ENCODE measurements around the gene TTC39A. TPM values are rescaled to one million over a fixed set of nuclear protein-coding genes. Genes with fewer than 3 reads are reported as not detected.

The TTC39A gene
- total RNA-seq, 1 donor from 2014 or later, result 2.1 TPM

DNA sequence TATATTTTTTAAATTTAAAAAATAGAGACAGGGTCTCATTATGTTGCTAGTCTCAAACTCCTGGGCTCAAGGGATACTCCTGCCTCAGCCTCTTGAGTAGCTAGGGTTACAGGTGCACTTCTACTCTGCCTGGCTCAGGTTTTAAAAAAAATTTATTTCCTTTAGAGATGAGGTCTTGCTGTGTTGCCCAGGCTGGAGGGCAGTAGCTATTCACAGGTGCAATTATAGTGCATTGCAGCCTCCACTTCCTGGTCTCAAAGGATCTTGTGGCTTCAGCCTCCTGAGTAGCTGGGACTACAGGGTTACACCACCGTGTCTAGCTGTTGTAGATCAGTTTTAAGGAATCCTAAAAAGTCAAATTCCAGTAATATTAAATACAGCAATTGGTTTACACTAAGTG lies 89.2 kb downstream of the TTC39A start:
- H3K4me1 ChIP-seq (ENCODE audit: control insufficient read depth in 3 of 3, insufficient read depth in 3 of 3, low read length in 3 of 3), result peaks cover 34 to 45% (median 43%) of the 10 kb centered on the region in 3 donors
- no peaks in the 10 kb centered on the region for H3K27me3 ChIP-seq (ENCODE audit: control insufficient read depth in 3 of 3, insufficient read depth in 3 of 3, low read length in 3 of 3)
- no peak overlapping the region for H3K27ac ChIP-seq (ENCODE audit: low read depth, low read length)
- no peak overlapping the region for H3K4me3 ChIP-seq (ENCODE audit: low read length in 3 of 3)
- no peak overlapping the region for H3K9ac ChIP-seq (ENCODE audit: low read depth in 1 of 3, low read length in 3 of 3)
- H3K9me3 ChIP-seq (ENCODE audit: control insufficient read depth in 3 of 3, low read length in 3 of 3), result no peaks in the 10 kb centered on the region
- H3K36me3 ChIP-seq (ENCODE audit: control insufficient read depth in 3 of 3, insufficient read depth in 3 of 3, low read length in 3 of 3), result peaks cover 0 to 4% (median 0%) of the 10 kb centered on the region in 3 donors

- peak overlapping the region in 1 of 3 donors; percentile 15 for H3K4me3 ChIP-seq (ENCODE audit: low read length in 3 of 3)
- peak overlapping the region; percentile 48 for H3K27ac ChIP-seq (ENCODE audit: low read depth, low read length)
- H3K4me1 ChIP-seq (ENCODE audit: control insufficient read depth in 3 of 3, insufficient read depth in 3 of 3, low read length in 3 of 3), result peaks cover 32 to 43% (median 41%) of the 10 kb centered on the region in 3 donors
- no peaks in the 10 kb centered on the region for H3K9me3 ChIP-seq (ENCODE audit: control insufficient read depth in 3 of 3, low read length in 3 of 3)
- H3K27me3 ChIP-seq (ENCODE audit: control insufficient read depth in 3 of 3, insufficient read depth in 3 of 3, low read length in 3 of 3), result no peaks in the 10 kb centered on the region
- peak overlapping the region in 2 of 3 donors; percentile 7 to 17 for H3K9ac ChIP-seq (ENCODE audit: low read depth in 1 of 3, low read length in 3 of 3)
- peaks cover 0 to 4% (median 0%) of the 10 kb centered on the region in 3 donors for H3K36me3 ChIP-seq (ENCODE audit: control insufficient read depth in 3 of 3, insufficient read depth in 3 of 3, low read length in 3 of 3)
Observed at GRCh38 chr1:51240084-51240483, 90.3 kb downstream of the TTC39A start.

GRCh38 chr1:51238034-51238403 lies 92.3 kb downstream of the TTC39A start:
- Histone ChIP-seq H3K27me3 (ENCODE audit: control insufficient read depth in 3 of 3, insufficient read depth in 3 of 3, low read length in 3 of 3) (no peaks in the 10 kb centered on the region), H3K4me3 (ENCODE audit: low read length in 3 of 3) (peak overlapping the region; percentile 81 to 99 (median 96)), H3K27ac (ENCODE audit: low read depth, low read length) (peak overlapping the region; percentile 95), H3K4me1 (ENCODE audit: control insufficient read depth in 3 of 3, insufficient read depth in 3 of 3, low read length in 3 of 3) (peaks cover 33 to 46% (median 42%) of the 10 kb centered on the region in 3 donors), H3K36me3 (ENCODE audit: control insufficient read depth in 3 of 3, insufficient read depth in 3 of 3, low read length in 3 of 3) (peaks cover 0 to 4% (median 0%) of the 10 kb centered on the region in 3 donors), H3K9me3 (ENCODE audit: control insufficient read depth in 3 of 3, low read length in 3 of 3) (no peaks in the 10 kb centered on the region), H3K9ac (ENCODE audit: low read depth in 1 of 3, low read length in 3 of 3) (peak overlapping the region; percentile 60 to 98 (median 79))

GRCh38 chr1:51237351-51238033 lies 92.9 kb downstream of the TTC39A start:
- Histone ChIP-seq H3K27ac (ENCODE audit: low read depth, low read length) (peak overlapping the region; percentile 95), H3K4me1 (ENCODE audit: control insufficient read depth in 3 of 3, insufficient read depth in 3 of 3, low read length in 3 of 3) (peaks cover 33 to 45% (median 42%) of the 10 kb centered on the region in 3 donors), H3K36me3 (ENCODE audit: control insufficient read depth in 3 of 3, insufficient read depth in 3 of 3, low read length in 3 of 3) (peaks cover 0 to 4% (median 0%) of the 10 kb centered on the region in 3 donors), H3K9ac (ENCODE audit: low read depth in 1 of 3, low read length in 3 of 3) (peak overlapping the region; percentile 97 to 99 (median 98)), H3K9me3 (ENCODE audit: control insufficient read depth in 3 of 3, low read length in 3 of 3) (no peaks in the 10 kb centered on the region), H3K27me3 (ENCODE audit: control insufficient read depth in 3 of 3, insufficient read depth in 3 of 3, low read length in 3 of 3) (no peaks in the 10 kb centered on the region), H3K4me3 (ENCODE audit: low read length in 3 of 3) (peak overlapping the region; percentile 81 to 99 (median 96))

Other genes with a start within 250 kb of the TTC39A start
- not detected for gene C1orf185, start 228.3 kb downstream of the TTC39A start, total RNA-seq
- gene RNF11, start 94.3 kb downstream of the TTC39A start, total RNA-seq, result 53.8 TPM
- gene EPS15, start 188.7 kb upstream of the TTC39A start, total RNA-seq, result 44.9 TPM